ENCODE measurements around the gene MSL1.

Gene MSL1

GRCh38 chr17:40159456-40159855 lies 37.7 kb downstream of the MSL1 start:
- CTCF ChIA-PET, result no interaction called here

DNA sequence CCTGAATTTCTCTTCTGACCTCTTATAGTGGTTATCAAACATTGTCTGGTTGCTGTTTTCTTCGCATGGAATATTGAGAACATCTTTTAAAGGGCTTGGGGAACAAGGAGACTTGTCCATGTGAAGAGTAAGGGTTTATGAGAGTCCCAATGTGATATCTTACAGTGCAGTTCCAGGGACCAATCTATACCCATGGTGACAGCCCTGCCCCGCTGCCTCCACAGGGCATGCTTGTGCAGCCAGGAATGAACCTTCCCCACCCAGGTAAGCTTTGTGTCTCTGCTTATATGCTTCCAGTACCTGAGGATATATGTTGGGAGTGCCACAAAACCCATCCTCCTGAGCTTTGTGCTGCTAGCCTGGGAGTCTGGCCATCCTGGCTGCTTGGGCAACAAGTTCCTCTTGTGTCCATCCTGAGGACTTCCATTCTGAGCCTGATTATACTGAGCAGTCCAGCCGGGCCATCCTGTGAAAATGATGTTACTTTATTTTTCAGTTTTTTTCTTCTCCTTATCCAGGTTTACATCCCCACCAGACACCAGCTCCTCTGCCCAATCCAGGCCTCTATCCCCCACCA lies 46.0 kb downstream of the MSL1 start:
- ChIA-PET CTCF (interaction anchor here (0.6 to 8.0 kb wide), 11 partner anchors 12 to 129 kb away, joined by 3 to 82 read pairs (median 4); partner anchors contain the start of gene NR1D1), POLR2A (interaction anchor here (1.0 to 2.3 kb wide), 8 partner anchors 17 to 120 kb away, joined by 3 to 24 read pairs (median 4); partner anchors contain the start of genes CASC3 and MSL1)

More at GRCh38 chr17:40159456-40159855, 37.7 kb downstream of the MSL1 start:
- TF ChIP-seq CTBP1 (IDR thresholded peaks at IDR 0.05; ENCODE audit: borderline replicate concordance) (no peak), FOXA1 (IDR thresholded peaks at IDR 0.05) (no peak), L3MBTL2 (conservative IDR thresholded peaks at IDR 0.05) (no peak), FOXK2 (IDR thresholded peaks at IDR 0.05) (no peak), SP1 (IDR thresholded peaks at IDR 0.05) (no peak), ZNF384 (IDR thresholded peaks at IDR 0.05) (peak; percentile 13; the same call in 1 of the 2 replicates)
- POLR2A ChIA-PET, result no interaction called here
- no peak for DNase-seq (ENCODE audit: extremely low spot score)

DNA sequence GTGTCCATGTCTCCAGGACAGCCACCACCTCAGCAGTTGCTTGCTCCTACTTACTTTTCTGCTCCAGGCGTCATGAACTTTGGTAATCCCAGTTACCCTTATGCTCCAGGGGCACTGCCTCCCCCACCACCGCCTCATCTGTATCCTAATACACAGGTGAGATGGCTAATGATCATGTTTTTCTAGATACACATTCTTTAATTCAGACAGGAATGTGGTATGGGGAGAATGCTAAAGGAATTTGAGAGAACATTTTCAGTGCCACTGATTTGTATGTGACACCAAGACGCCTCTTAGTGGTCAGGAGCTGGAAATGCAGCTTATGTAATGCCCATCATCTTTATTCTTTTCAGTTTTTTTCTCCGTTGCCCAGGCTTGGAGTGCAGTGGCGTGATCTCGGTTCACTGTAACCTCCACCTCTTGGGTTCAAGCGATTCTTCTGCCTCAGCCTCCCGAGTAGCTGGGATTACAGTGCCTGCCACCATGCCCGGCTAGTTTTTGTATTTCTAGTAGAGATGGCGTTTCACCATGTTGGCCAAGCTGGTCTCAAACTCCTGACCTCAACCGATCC lies 46.6 kb downstream of the MSL1 start:
- TF ChIP-seq CTBP1 (IDR thresholded peaks at IDR 0.05; ENCODE audit: borderline replicate concordance) (no peak), ZNF384 (IDR thresholded peaks at IDR 0.05) (peak; percentile 66; the same call in 1 of the 2 replicates), PKNOX1 (IDR thresholded peaks at IDR 0.05) (peak; percentile 60; the same call in 1 of the 2 replicates)
- DNase-seq (ENCODE audit: extremely low spot score), result peak; percentile 46
- POLR2A ChIA-PET, result interaction anchor here (1.0 to 2.3 kb wide), 7 partner anchors 16 to 120 kb away, joined by 3 to 24 read pairs (median 4); partner anchors contain the start of genes CASC3 and MSL1
- CTCF ChIA-PET, result interaction anchor here (0.6 to 8.0 kb wide), 14 partner anchors 13 to 155 kb away, joined by 3 to 82 read pairs (median 4); partner anchors contain the start of gene NR1D1

More for the DNA sequence above, 46.0 kb downstream of the MSL1 start:
- TF ChIP-seq SUZ12 (IDR thresholded peaks at IDR 0.05) (no peak), NFRKB (IDR thresholded peaks at IDR 0.05) (no peak), CTBP1 (IDR thresholded peaks at IDR 0.05; ENCODE audit: borderline replicate concordance) (no peak), LEF1 (IDR thresholded peaks at IDR 0.05; ENCODE audit: borderline replicate concordance) (no peak)
- DNase-seq (ENCODE audit: extremely low spot score), result no peak

DNA sequence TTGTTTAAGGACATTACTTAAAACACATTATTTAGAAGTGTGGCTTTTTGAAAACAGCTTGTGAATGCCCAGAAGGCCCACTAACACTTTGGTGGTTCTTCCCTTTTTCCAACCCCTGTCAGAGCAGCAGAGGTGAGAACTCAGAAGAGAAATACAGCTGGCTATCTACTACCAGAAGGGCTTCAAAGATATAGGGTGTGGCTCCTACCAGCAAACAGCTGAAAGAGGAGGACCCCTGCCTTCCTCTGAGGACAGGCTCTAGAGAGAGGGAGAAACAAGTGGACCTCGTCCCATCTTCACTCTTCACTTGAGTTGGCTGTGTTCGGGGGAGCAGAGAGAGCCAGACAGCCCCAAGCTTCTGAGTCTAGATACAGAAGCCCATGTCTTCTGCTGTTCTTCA lies 48.6 kb downstream of the MSL1 start:
- POLR2A ChIA-PET, result interaction anchor here (1.1 kb wide), 1 partner anchor 30 kb away, joined by 3 read pairs; the partner anchor contains the start of gene CASC3
- DNase-seq (ENCODE audit: extremely low spot score), result no peak
- no peak for TF ChIP-seq ARNT (IDR thresholded peaks at IDR 0.05)
- TF ChIP-seq SUZ12 (IDR thresholded peaks at IDR 0.05), result no peak
- TF ChIP-seq ELF4 (IDR thresholded peaks at IDR 0.05), result no peak
- TF ChIP-seq SP1 (IDR thresholded peaks at IDR 0.05), result no peak
- no peak for TF ChIP-seq ZNF384 (IDR thresholded peaks at IDR 0.05)
- no peak for TF ChIP-seq L3MBTL2 (conservative IDR thresholded peaks at IDR 0.05)
- TF ChIP-seq LEF1 (IDR thresholded peaks at IDR 0.05; ENCODE audit: borderline replicate concordance), result no peak
- TF ChIP-seq PKNOX1 (IDR thresholded peaks at IDR 0.05), result no peak
- TF ChIP-seq FOXM1 (IDR thresholded peaks at IDR 0.05; ENCODE audit: borderline replicate concordance), result no peak
- TF ChIP-seq CTBP1 (IDR thresholded peaks at IDR 0.05; ENCODE audit: borderline replicate concordance), result no peak
- TF ChIP-seq NFRKB (IDR thresholded peaks at IDR 0.05), result no peak
- TF ChIP-seq HDGF (IDR thresholded peaks at IDR 0.05; ENCODE audit: borderline replicate concordance), result no peak
- CTCF ChIA-PET, result interaction anchor here (0.8 to 8.0 kb wide), 2 partner anchors 57 to 104 kb away, joined by 3 to 82 read pairs; no protein-coding TSS in a partner anchor

- no peak for DNase-seq (ENCODE audit: extremely low spot score)
- ChIA-PET POLR2A (no interaction called here), CTCF (no interaction called here)
- TF ChIP-seq NFRKB (IDR thresholded peaks at IDR 0.05) (no peak), HDGF (IDR thresholded peaks at IDR 0.05; ENCODE audit: borderline replicate concordance) (no peak), L3MBTL2 (conservative IDR thresholded peaks at IDR 0.05) (no peak), ZNF384 (IDR thresholded peaks at IDR 0.05) (no peak), PKNOX1 (IDR thresholded peaks at IDR 0.05) (no peak)
These were observed 50.0 kb downstream of the MSL1 start for GRCh38 chr17:40171750-40172149.

DNA sequence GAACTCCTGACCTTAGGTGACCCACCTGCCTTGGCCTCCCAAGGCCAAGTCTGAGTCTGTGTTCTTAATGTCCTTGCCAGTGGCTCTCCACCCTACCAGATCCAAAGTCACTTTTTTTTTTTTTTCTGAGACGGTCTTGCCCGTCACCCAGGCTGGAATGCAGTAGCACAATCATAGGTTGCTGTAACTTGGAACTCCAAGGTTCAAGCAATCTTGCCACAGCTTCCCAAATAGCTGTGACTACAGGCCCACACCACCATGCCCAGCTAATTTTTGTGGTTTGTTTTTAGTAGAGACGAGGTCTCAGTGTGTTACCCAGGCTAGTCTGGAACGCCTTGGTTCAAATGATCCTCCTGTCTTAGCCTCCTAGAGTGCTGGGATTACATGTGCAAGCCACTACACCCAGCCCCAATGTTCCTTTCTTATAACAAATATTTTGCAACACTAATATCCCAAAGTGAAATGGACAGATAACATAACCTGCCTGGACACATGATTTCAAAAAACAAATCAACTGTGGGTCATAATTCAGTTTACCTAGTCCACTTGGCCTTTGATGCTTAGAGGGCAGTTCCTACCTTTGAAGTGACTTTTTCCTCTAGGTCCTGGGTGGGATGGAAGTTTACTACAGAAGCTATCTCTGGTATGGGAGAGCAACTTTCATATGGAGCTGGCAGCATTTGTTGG lies 51.5 kb downstream of the MSL1 start:
- TF ChIP-seq CTBP1 (IDR thresholded peaks at IDR 0.05; ENCODE audit: borderline replicate concordance) (no peak), FOXM1 (IDR thresholded peaks at IDR 0.05; ENCODE audit: borderline replicate concordance) (no peak), L3MBTL2 (conservative IDR thresholded peaks at IDR 0.05) (no peak), FOXK2 (IDR thresholded peaks at IDR 0.05) (no peak), LEF1 (IDR thresholded peaks at IDR 0.05; ENCODE audit: borderline replicate concordance) (no peak)
- POLR2A ChIA-PET, result interaction anchor here (1.3 kb wide), 1 partner anchor 46 kb away, joined by 4 read pairs; the partner anchor contains the start of gene WIPF2
- CTCF ChIA-PET, result interaction anchor here (0.9 kb wide), 1 partner anchor 60 kb away, joined by 3 read pairs; no protein-coding TSS in a partner anchor
- DNase-seq (ENCODE audit: extremely low spot score), result no peak

All from HEK293T (cell line).